CD4-positive, alpha-beta T cell treated with Interleukin-17A for 4 hours (primary cell): Measurements from ENCODE around the gene CUL5.

Experiments
- DNase-seq: peaks from one replicate; pipeline ENCODE4 v3.0.0-alpha.2; 2020; ENCODE audit warnings: mixed read lengths

CUL5 gene

DNA sequence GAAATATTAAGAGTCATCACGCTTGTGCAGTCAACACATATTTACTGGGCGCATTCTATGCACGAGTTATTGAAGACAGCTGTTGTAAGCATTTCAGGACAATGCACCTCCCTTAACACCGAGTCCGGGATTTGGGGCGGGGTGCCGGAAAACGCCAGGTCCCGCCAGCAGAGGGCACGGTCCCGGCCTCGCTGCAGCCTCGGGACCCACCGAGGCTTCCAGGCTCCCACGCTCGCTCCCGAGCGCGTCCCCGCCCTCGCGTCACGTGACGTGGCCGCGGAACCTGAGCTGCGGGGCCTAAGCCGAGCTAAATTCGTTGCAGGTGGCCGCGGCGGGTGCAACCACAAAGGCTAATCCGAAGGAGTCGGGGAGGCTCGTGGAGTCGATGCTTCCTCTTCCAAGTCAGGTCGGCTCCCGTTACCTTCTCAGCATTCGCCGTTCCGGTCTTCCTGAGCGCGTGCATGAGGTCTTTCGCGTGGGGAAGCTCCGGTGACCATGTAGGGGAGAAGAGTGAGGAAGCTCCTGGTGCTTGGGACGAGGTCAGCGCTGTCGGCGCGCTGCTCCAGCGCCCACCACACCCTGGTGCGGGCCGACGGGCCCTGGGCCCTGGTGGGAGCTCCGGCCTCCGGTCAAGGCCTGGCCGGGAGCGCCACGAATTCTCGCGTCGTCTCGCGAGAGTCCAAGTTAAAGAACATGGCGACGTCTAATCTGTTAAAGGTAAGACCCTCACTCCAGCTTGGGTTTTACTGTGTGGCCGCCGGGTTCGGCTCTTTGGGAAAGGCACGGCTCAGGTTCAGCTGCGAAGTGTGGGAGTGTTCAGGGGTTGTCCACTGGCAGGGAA lies at the start of gene CUL5:
Gene CUL5, plus strand, starts transcription at position 243 of the 841 bp plus-strand sequence. Its CDS starts 451 bp downstream, at position 694.
- peak; percentile 92 for DNase-seq

DNA sequence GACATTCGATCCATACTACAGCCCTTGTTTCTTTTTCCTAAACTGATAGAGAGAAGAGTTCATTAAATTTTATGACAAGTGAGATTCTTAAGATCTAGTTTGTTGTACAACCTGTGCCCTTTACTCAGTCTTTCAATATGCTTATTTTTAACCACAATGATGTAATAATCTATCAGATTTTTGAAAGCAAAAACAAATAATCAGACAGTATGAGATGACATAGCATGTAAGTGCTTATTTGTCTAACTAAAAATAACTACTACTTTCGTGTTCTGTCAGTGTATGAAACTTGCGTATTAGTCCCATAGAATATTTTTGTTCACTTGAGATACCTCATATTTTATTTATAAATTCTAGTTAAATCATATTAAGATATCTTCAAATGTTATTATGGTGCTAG lies 47.2 kb upstream of the CUL5 start:
- DNase-seq = no peak

DNA sequence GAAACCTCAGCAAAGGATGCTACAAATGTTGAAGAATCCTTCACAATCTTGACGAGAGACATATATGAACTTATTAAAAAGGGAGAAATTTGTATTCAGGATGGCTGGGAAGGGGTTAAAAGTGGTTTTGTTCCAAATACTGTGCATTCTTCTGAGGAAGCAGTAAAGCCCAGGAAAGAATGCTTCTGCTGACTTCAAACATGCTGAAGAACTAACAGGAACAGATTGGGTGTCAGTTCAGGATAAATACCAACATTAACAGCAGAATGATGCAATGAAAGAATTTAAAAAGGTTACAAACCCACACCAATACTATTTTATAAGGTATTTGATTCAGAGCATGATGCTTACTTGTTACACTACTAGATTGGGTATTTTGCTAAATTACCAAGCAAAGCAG lies 46.5 kb upstream of the CUL5 start:
- no peak for DNase-seq

DNA sequence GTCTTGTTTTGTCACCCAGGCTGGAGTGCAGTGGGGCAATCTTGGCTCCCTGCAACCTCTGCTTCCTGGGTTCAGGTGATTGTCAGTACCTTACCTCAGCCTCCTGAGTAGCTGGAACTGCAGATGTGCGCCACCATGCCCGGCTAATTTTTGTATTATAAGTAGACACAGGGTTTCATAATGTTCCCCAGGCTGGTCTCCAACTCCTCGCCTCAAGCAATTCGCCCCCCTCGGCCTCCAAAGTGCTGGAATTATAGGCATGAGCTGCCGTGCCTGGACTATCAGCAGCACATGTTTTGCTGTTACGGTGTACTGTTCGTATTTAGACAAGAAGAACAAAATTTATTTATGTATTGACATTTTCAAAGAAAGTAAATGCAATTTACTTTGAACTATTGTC lies 45.6 kb upstream of the CUL5 start:
- DNase-seq = no peak

DNA sequence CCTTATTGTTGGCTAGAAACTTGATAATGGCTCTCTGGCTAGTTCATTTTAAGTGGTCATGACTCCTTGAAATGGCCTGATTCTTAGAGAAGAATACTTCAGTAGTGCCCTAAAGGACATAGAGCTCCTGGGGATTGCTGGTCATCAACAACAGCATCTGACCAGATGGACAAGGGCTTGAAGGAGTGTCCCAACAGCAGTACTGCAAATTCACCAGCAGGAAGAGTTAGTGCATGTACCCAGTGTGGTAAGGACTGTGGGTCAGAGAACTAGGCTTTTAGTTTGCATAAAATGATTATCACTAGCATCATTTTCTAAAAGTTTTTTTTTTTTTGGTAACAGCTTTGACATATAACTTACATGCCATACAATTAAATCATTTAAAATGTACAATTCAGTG lies 39.5 kb upstream of the CUL5 start:
- no peak for DNase-seq

DNA sequence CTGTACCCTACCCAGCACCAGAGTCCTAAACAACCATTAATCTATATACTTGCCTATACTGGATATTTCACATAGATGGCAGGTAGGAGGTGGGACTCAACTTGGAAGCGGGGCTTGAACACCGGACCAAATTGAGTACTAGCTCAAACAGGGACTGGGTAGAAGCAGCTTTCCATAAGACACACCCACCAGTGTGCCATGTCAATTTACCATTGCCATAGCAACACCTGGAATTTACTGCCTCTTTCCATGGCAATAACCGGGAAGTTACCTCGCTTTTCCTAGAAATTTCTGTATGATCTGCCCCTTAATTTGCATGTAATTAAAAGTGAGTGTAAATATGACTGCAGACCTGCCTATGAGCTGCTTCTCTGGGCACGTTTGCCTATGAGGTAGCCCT lies 38.6 kb upstream of the CUL5 start:
- DNase-seq = no peak

DNA sequence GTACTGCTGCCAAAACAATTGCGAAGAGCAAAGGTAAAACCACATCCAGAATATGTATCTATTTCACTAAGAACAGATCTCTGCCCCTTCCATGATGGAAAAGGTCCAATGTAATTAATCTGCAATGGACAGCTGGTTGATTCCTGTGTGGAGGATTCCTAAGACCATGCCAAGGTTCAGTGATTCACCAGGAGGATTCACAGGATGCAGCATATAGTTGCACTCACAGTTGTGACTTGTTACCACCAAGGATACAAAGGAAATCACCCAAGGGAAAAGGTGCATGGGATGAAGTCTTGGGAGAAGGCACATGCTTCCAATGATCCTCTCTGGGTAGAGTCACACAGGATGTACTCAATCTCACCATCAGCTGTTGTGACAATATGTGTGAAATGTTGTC lies 35.1 kb upstream of the CUL5 start:
- DNase-seq = no peak

DNA sequence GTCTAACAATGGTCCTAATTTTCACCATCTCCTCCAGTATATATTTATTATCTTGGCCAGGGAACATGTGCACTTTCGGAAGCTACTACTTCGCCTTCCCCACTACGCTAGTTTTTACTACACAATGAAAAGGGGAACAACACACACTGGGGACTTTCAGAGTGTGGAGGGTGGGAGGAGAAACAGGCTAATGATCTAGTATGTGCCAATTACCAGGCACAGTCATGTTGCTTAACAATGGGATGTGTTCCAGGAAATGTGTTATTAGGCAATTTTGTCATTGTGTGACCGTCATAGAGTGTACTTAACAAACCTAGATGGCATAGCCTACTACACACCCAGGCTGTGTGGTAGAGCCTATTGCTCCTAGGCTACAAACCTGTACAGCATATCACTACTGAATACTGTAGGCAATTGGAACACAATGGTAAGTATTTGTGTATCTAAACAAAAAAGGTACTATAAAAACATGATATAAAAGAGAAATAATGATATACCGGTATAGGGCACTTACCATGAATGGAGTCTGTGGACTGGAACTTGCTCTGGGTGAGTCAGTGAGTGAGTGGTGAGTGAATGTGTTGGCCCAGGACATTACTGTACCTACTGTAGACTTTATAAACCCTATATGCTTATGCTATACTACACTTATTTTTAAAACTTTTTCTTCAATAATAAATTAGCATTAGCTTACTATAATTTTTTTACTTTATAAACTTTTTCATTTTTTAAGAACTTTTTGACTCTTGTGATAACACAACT lies 20.1 kb upstream of the CUL5 start:
- no peak for DNase-seq

DNA sequence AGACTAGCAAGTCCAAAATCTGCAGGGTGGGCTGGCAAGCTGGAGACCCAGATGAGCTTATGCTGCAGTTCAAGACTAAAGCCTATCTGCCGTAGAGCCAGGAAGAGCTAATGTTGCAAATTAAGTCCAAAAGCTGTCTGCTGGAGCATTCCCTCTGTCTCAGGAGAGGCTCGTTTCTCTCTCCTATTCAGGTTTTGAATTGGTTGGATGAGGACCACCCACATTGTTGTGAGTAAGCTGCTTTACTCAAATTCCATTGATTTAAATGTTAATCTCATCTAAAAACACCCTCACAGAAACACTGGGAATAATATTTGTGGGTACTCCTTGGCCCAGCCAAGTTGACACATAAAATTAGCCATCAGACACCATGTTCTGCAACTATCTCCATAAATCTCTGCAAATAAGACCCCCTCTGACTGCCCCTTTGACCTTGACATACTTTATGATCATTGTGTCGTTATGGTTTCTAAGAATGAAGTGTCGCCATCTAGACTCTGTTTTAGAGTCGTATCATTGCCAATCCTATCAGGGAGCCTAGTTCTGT lies 16.8 kb upstream of the CUL5 start:
- no peak for DNase-seq

DNA sequence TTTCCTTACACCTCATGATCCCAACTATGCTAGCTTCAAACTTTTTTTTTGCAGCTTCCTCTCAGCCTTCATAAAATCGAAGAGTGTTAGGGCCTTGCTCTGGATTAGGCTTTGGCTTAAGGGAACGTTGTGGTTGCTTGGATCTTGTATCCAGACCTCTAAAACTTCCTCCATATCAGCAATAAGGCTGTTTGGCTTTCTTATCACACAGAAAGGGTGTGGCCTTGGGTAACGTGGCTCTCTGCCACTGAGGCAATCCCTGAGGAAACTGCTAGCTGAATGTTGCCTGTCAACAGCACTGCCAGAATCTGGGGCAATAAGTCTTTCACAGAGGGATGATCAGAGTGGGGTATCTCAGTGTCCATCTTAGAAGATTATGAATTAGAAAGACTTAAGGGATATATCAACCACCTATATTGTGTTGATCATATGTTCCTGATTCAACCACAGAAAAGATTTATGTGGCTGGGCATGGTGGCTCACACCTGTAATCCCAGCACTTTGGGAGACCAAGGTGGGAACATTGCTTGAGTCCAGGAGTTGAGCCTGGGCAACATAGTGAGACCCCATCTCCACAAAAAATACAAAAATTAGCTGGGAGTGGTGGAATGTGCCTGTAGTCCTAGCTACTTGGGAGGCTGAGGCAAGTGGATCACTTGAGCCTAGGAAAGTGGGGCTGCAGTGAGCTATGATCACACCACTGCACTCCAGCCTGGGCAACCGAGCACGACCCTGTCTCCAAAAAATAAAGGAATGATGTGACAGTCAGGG lies 12.5 kb upstream of the CUL5 start:
- DNase-seq = no peak

DNA sequence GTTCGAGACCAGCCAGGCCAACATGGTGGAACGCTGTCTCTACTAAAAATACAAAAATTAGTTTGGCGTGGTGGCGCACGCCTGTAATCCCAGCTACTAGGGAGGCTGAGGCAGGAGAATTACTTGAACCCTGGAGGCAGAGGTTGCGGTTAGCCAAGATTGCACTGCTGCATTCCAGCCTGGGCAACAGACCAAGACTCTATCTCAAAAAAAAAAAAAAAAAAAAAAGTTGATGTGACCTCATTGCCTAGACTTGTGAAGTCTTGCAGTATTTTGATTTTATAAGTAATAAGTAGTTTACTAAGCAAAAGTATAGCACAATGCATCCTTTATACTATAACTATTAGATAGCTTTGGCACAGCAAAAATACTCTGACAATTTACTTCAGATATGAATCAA lies 9.9 kb upstream of the CUL5 start:
- DNase-seq = no peak

DNA sequence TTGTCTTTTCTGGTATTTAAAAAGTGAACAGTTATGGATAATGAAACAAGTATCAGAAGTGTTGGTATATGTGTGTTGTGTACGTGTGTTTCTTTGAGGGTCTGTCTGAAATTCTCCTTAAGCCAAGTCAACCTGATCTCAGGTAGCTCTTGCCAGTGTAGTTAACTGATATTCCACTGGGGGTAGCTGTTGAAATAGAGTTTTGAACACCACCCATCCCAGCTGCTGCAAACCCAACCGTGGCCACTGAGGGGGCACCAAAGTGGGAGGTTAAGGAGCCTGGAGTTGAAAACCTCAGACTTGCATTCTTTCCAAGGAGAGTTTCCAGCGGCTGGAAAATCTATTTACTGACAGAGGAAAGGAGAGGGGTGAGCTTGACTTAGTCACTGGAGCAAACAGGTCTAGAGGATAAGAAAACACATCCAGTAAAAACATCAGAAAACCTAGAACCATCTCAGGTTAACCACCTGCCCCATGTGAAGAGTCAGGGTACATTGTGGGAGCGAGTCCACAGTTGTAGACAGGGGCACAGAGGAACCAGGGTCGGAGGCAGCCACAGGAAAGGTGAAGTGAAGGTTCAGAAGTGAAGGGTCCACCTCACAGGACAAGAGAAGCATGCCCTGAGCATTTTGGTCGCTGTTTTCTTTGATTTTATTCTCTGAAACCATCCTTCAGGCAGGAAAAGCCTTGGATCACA lies 8.8 kb upstream of the CUL5 start:
- DNase-seq = peak; percentile 28

DNA sequence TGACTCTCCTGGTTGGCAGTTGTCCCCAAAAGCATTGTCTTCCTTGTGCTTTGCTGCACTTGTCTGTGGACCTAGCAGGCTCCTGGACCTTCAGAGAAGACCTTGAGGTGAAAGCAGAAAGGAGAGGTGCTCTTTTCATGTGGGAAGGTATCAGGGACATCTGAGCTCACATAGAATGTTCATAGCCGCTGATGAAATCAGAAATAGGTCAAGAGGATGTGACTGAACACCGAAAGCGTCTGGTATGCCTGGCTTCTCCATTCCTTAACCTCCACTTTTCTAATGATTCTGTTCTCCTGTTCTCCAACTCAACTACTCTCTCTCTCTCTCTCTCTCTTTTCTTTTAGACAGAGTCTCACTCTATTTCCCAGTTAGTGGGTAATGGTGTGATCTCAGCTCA lies 6.2 kb upstream of the CUL5 start:
- DNase-seq = no peak

DNA sequence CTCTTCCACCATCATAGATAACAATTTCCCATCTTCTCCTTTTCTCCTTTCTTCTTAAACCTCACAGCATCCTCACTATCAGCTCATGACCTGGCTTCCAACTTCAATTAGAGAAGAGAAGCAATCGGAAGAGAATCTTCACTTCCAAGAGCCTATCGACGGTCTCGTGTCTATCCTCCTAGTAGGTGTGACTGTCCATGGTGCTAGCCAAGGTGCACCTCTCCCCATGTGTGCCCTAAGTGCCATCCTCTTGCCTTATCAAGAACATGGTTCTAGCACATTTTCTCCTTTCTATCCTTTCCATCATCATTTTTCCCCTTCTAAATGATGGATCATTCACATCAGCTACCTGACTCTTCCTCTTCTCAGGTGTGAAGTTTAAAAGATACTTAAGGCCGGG lies 5.1 kb upstream of the CUL5 start:
- no peak for DNase-seq

DNA sequence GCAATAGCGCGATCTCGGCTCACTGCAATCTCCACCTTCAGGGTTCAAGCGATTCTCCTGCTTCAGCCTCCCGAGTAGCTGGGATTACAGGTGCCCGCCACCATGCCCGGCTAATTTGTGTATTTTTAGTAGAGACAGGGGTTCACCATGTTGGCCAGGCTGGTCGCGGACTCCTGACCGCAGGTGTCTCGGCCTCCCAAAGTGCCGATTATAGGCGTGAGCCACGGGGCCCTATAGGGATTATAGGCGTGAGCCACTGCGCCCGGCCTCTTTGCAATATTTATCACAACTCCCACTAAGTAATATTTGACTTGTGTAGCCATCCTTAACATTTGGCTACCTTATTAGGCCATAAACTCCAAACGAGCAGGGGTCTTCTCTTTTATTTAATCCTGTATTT lies 879 bp upstream of the CUL5 start:
- peak; percentile 4 for DNase-seq

DNA sequence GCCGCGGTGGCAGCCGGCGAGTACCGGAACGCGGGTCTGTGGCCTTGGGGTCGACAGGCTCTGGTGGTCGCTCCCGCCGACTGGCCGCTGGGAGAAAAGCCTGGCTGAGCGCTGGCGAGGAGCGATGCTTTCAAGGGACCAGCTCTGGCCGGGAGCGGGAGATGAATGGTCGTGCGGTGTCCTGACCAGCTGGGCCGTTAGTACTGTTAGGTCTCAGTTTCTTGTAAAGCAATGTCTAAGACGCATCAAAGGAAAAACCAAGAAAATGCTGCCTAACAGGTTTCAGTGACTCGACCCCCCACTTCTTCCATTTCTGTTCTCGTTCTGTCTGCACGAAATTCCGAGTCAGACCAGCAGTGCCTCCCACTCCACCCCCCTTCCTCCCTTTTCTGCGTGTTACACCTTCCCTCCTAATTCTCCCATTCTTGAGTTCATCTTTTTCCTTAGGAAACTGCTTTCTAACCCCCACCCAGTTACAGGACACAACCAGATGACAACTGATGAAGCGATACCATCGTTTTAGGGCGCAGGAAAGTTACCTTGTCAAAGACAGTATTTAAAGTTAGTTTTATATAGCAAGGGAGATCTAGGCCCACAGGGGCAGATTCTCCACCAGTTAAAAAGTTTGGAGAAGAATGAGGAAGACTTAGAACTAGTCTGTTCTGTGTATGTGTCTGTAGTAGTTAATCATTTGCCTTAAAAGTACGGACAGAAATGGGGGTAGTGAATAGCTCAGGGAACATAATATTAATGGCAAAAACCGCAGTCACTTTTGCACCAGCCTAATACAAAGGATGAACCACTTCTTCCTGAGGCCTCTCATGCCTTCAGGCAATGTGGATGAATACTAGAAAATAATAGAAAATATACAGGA lies 1.0 kb downstream of the CUL5 start:
- no peak for DNase-seq

DNA sequence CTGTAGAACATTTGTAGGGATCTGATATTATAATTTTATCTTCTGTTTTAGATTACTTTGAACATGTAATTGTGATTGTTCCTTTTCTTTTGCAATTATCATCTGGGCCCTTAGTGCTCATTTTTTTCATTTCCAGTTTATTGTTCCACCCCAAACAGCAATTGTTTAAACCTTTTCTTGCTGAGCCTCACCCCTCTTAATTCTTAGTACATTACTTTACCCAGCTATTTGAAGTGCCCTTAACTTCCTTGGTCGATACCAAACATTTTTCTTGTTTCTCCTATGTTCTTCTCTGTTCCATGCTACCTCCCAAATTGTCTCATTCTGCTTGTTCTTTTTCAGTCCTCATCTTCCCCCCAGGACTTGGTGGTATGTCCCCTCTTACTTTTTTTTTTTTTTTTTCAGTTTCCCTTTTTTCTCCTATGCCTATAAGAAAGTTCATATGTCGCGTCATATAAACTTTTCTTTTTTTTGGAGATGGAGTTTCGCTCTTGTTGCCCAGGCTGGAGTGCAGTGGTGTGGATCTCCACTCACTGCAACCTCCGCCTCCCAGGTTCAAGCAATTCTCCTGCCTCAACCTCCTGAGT lies 3.5 kb downstream of the CUL5 start:
- DNase-seq = no peak

DNA sequence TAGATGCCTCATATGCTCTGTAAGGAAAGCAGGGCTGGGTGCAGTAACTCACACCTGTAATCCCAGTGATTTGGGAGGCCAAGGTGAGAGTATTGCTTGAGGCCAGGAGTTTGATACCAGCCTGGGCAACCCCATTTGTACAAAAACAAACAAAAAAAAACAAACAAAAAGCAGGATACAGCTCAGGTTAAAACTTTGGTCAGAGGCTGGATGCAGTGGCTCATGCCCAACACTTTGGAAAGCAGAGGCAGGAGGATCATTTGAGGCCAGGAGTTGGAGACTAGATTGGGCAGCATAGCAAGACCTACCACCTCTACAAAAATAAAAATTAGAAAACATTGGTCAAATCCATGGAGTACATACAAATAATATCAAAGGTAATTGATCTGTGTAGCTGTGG lies 7.9 kb downstream of the CUL5 start:
- no peak for DNase-seq

DNA sequence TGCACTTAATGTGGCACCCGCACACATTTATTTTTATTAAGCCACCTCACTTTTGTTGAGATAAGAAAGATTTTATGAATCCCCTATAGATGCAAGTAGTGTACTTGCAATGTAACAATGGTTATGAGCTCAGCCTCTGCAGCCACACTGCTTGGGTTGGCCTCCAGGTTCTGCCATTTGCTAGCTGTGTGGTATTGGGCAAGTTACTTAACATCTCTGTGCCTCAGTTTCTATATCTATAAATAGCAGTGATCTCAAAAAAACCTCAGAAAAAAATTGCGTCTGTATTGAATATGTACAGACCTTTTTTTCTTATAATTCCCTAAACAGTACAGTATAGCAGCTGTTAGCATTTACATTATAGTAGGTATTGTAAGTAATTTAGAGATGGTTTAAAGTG lies 10.0 kb downstream of the CUL5 start:
- no peak for DNase-seq

DNA sequence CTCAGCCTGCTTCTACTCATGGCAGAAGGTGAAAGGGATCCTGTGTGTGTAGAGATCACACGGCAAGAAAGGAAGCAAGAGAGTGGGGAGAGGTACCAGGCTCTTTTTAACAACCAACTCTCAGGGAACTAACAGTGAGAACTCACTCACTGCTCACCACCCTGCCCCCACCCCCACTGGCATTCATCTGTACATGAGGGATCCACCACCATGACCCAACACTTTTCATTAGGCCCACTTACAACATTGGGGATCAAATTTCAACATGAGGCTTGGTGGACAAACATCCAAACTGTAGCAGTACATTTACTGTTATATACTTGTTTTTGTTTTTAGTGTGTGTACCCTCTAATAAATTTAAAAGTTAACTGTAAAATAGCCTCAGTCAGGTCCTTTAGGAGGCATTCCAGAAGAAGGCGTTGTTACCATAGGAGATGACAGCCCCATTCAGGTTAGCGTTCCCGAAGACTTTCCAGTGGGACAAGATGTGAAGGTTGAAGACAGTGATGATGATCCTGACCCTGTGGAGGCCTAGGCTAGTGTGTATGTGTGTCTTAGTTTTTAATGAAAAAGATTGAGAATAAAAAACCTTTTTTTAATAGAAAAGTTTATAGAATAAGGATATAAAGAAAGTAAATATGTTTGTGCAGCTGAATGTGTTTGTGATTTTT lies 11.3 kb downstream of the CUL5 start:
- no peak for DNase-seq
